ENCODE measurements around the gene CPNE8.

GRCh38 chr12:38878986-38879385, 26.4 kb downstream of the CPNE8 start:
- TF ChIP-seq CTCF (IDR thresholded peaks at IDR 0.05; ENCODE audit: low read depth, low read length) (no peak), POLR2A (IDR thresholded peaks at IDR 0.05; ENCODE audit: extremely low read depth, insufficient read length) (no peak), MAX (IDR thresholded peaks at IDR 0.05; ENCODE audit: low read depth, low read length) (no peak)
